Measurements from ENCODE around the gene CORO2B. TPM values are rescaled to one million over a fixed set of nuclear protein-coding genes. Genes with fewer than 3 reads are reported as not detected.

The CORO2B gene
- total and polyA plus RNA-seq, 2 experiments from 2014 or later, result 1.6 to 4.6 TPM

GRCh38 chr15:68633231-68634121, 54.7 kb downstream of the CORO2B start (continued):
- TF ChIP-seq ZNF462 (CRISPR knock-in tag; IDR thresholded peaks at IDR 0.05), result no peak
- no peak for TF ChIP-seq EZH2 (IDR thresholded peaks at IDR 0.05; ENCODE audit: low read depth, unreplicated experiment)
- no peak for TF ChIP-seq JUNB (IDR thresholded peaks at IDR 0.05; ENCODE audit: unreplicated experiment)

GRCh38 chr15:68634122-68634482, 55.3 kb downstream of the CORO2B start:
- no peaks in the 10 kb centered on the region for H3K9me2 ChIP-seq (ENCODE audit: insufficient read depth)
- DNase-seq (ENCODE audit: low spot score), result no peak
- H3F3A ChIP-seq (replicated peaks; ENCODE audit: low read depth), result no peaks in the 10 kb centered on the region
- Mint-ChIP-seq H3K27me3 (ENCODE audit: insufficient read depth, low read depth, poor library complexity) (peaks cover 8% of the 10 kb centered on the region), H3K27ac (no peak overlapping the region), H3K36me3 (ENCODE audit: low read depth) (no peaks in the 10 kb centered on the region), H3K9me3 (no peaks in the 10 kb centered on the region), H3K4me3 (no peak overlapping the region), H3K4me1 (peaks cover 13% of the 10 kb centered on the region)
- no peaks in the 10 kb centered on the region; the same call in 1 of the 2 replicates for H3K4me1 ChIP-seq (ENCODE audit: insufficient read depth)
- H4K20me1 ChIP-seq (replicated peaks; ENCODE audit: insufficient read depth), result no peaks in the 10 kb centered on the region
- no peaks in the 10 kb centered on the region for H3K79me2 ChIP-seq (replicated peaks; ENCODE audit: insufficient read depth)
- no peak overlapping the region for H3K4me3 ChIP-seq
- H3K4me2 ChIP-seq, result no peak overlapping the region
- no peak overlapping the region for H2AFZ ChIP-seq
- H3K27ac ChIP-seq (ENCODE audit: low read depth), result no peak overlapping the region
- H3K36me3 ChIP-seq (ENCODE audit: insufficient read depth), result no peaks in the 10 kb centered on the region
- ATAC-seq, result no peak
- no peaks in the 10 kb centered on the region for H3K27me3 ChIP-seq (ENCODE audit: insufficient read depth)
- no peak for TF ChIP-seq ETS1 (IDR thresholded peaks at IDR 0.05)
- no peak for TF ChIP-seq ZNF331 (CRISPR knock-in tag; IDR thresholded peaks at IDR 0.05; ENCODE audit: low read depth)
- no peak for TF ChIP-seq CREB1 (CRISPR knock-in tag; IDR thresholded peaks at IDR 0.05; ENCODE audit: low read depth)
- TF ChIP-seq ZNF462 (CRISPR knock-in tag; IDR thresholded peaks at IDR 0.05), result no peak
- no peak for TF ChIP-seq JUNB (IDR thresholded peaks at IDR 0.05; ENCODE audit: unreplicated experiment)

Measured in GM23338 (cell line).